ENCODE data around the gene ABTB2. TPM values are rescaled to one million over a fixed set of nuclear protein-coding genes. Genes with fewer than 3 reads are reported as not detected.
"Not testable (repeated sequence)": the region's sequence is repeated elsewhere in the genome, so short reads cannot be mapped to it uniquely, and the experiment has no call there.

ABTB2 gene
- polyA plus RNA-seq, 1 of the 3 experiments (the other 2 are of a cell fraction) = 7.8 TPM

DNA sequence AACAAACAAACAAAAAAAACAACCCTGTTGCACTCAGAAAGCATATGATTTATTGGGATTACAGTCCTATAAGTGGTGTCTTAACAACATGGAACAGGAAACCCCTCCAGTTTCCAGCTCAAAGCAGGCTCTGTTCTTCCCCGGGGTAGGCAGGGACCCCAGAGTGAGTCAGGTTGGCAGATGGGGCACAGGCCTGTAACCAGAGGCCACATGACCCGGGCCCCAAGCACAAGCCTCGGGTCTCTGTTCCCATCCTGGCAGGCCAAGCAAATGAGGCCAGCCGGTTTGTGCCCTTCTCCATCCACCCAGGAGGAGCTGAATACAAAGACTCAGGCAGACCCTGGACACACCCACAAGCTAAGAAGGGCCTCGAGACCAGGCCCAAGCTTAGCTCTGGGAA is 176.6 kb downstream of the ABTB2 start:
- H3K27me3 ChIP-seq (ENCODE audit: insufficient read depth) = no peaks in the 10 kb centered on the region
- H3K4me2 ChIP-seq = no peak overlapping the region
- no peak overlapping the region for H3K27ac ChIP-seq (ENCODE audit: low read depth in 2 of 2, low read length in 1 of 2)
- no peak overlapping the region for H2AFZ ChIP-seq (ENCODE audit: low read depth)
- ChIA-PET CTCF (interaction anchor here (0.9 to 12.0 kb wide), 4 partner anchors 15 to 194 kb away, joined by 3 to 240 read pairs (median 4); partner anchors contain the start of gene ABTB2), POLR2A (no interaction called here)
- no peak for DNase-seq
- H3K4me1 ChIP-seq (ENCODE audit: control insufficient read depth in 1 of 2, insufficient read depth in 2 of 2, low read depth in 1 of 2, low read length in 1 of 2) = peaks cover 9 to 18% of the 10 kb centered on the region in 2 experiments; a peak in 2 of 4 replicates
- TF ChIP-seq TEAD4 (IDR thresholded peaks at IDR 0.05; ENCODE audit: borderline replicate concordance, insufficient read depth) (no peak), ZBTB33 (IDR thresholded peaks at IDR 0.05; ENCODE audit: borderline replicate concordance, low read depth) (no peak), TCF12 (IDR thresholded peaks at IDR 0.05) (no peak), GABPA (IDR thresholded peaks at IDR 0.05; ENCODE audit: low read depth) (no peak), MEF2A (IDR thresholded peaks at IDR 0.05; ENCODE audit: borderline replicate concordance, low read depth) (no peak), EP300 (IDR thresholded peaks at IDR 0.05; ENCODE audit: borderline replicate concordance in 1 of 2, low read depth in 1 of 2, low read length in 1 of 2) (no peak), CHD2 (IDR thresholded peaks at IDR 0.05; ENCODE audit: low read length, partially characterized antibody) (no peak), FOSL2 (IDR thresholded peaks at IDR 0.05; ENCODE audit: borderline replicate concordance, low read depth) (no peak), EZH2phosphoT487 (IDR thresholded peaks at IDR 0.05; ENCODE audit: borderline replicate concordance, low read depth) (no peak), NRF1 (IDR thresholded peaks at IDR 0.05; ENCODE audit: low read depth, low read length) (no peak), MAX (IDR thresholded peaks at IDR 0.05; ENCODE audit: low read depth) (no peak), ELF1 (IDR thresholded peaks at IDR 0.05) (no peak), POLR2AphosphoS5 (IDR thresholded peaks at IDR 0.05; ENCODE audit: low read depth, low read length) (no peak), RFX5 (IDR thresholded peaks at IDR 0.05; ENCODE audit: low read length) (no peak), FOXM1 (IDR thresholded peaks at IDR 0.05; ENCODE audit: low read depth) (no peak)
- H3K79me2 ChIP-seq (ENCODE audit: insufficient read depth) = no peaks in the 10 kb centered on the region
- no peaks in the 10 kb centered on the region for H3F3A ChIP-seq (replicated peaks; ENCODE audit: insufficient read depth)
- H3K9ac ChIP-seq = no peak overlapping the region
- no peaks in the 10 kb centered on the region for H3K9me3 ChIP-seq
- H3K36me3 ChIP-seq (replicated peaks in 1 of 2; ENCODE audit: control insufficient read depth in 1 of 2, insufficient read depth in 2 of 2, low read length in 1 of 2) = no peaks in the 10 kb centered on the region
- no peak overlapping the region for H3K4me3 ChIP-seq (ENCODE audit: low read depth in 2 of 2, low read length in 1 of 2)
- no peaks in the 10 kb centered on the region for H4K20me1 ChIP-seq (ENCODE audit: insufficient read depth)
- H3K9me2 ChIP-seq = no peaks in the 10 kb centered on the region
- WGBS (ENCODE audit: low lambda C conversion rate) = 75% methylated on average over 1 of the region's 5 CpGs

DNA sequence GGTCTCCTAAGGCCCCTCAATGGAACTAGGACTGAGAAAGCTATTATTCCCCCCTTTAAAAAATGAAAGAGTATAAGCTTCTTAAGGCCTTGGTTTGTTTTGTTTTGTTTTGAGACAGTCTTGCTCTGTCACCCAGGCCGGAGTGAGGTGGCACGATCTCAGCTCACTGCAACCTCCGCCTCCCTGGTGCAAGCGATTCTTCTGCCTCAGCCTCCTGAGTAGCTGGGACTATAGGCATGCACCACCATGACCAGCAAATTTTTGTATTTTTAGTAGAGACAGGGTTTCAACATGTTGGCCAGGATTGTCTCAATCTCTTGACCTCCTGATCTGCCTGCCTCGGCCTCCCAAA is 177.0 kb downstream of the ABTB2 start:
- H2AFZ ChIP-seq (ENCODE audit: low read depth); H3K4me3 ChIP-seq (ENCODE audit: low read depth in 2 of 2, low read length in 1 of 2); H3K36me3 ChIP-seq (replicated peaks in 1 of 2; ENCODE audit: control insufficient read depth in 1 of 2, insufficient read depth in 2 of 2, low read length in 1 of 2); H3K27ac ChIP-seq (ENCODE audit: low read depth in 2 of 2, low read length in 1 of 2); H3K9ac ChIP-seq; H3K4me2 ChIP-seq; H4K20me1 ChIP-seq (ENCODE audit: insufficient read depth); H3K9me2 ChIP-seq; DNase-seq; H3K79me2 ChIP-seq (ENCODE audit: insufficient read depth); POLR2A ChIA-PET; H3K27me3 ChIP-seq (ENCODE audit: insufficient read depth); H3F3A ChIP-seq (replicated peaks; ENCODE audit: insufficient read depth); H3K9me3 ChIP-seq: not testable (repeated sequence)
- WGBS (ENCODE audit: low lambda C conversion rate) = 86% methylated on average over 5 of the region's 5 CpGs
- H3K4me1 ChIP-seq (ENCODE audit: control insufficient read depth in 1 of 2, insufficient read depth in 2 of 2, low read depth in 1 of 2, low read length in 1 of 2) = peaks cover 5 to 13% of the 10 kb centered on the region in 2 experiments; a peak in 2 of 4 replicates
- CTCF ChIA-PET = interaction anchor here (0.9 to 12.0 kb wide), 3 partner anchors 16 to 184 kb away, joined by 3 to 240 read pairs (median 4); partner anchors contain the start of gene ABTB2

Data from SK-N-SH (cell line).